Cerebellar cortex (tissue), 1 donor: Measurements from ENCODE around the gene TMEM130.
"Not testable (repeated sequence)": the region's sequence is repeated elsewhere in the genome, so short reads cannot be mapped to it uniquely, and the experiment has no call there.

Source experiments
- DNase-seq: peaks from one replicate; pipeline ENCODE4 v3.0.0-alpha.2; 2015; ENCODE audit warnings: low spot score

TMEM130 gene

GRCh38 chr7:98877692-98878364 lies 8.0 kb upstream of the TMEM130 start:
- no peak for DNase-seq

GRCh38 chr7:98877146-98877545 lies 7.3 kb upstream of the TMEM130 start:
- no peak for DNase-seq

GRCh38 chr7:98875501-98875900 lies 5.7 kb upstream of the TMEM130 start:
- DNase-seq = no peak

- no peak for DNase-seq
Measured at GRCh38 chr7:98874942-98875341, 5.1 kb upstream of the TMEM130 start.

GRCh38 chr7:98873610-98874009 lies 3.8 kb upstream of the TMEM130 start:
- DNase-seq = not testable (repeated sequence)

GRCh38 chr7:98872328-98872924 lies 2.6 kb upstream of the TMEM130 start:
- DNase-seq = no peak

- DNase-seq = no peak
Measured at GRCh38 chr7:98870807-98871491, 1.1 kb upstream of the TMEM130 start.

GRCh38 chr7:98870121-98870651 lies 372 bp upstream of the TMEM130 start:
- DNase-seq = peak; percentile 58

- DNase-seq = no peak
Measured at GRCh38 chr7:98869027-98869596, 702 bp downstream of the TMEM130 start.

- no peak for DNase-seq
Measured at GRCh38 chr7:98868450-98868849, 1.4 kb downstream of the TMEM130 start.

GRCh38 chr7:98866765-98867164 lies 3.0 kb downstream of the TMEM130 start:
- no peak for DNase-seq

- no peak for DNase-seq
Measured at GRCh38 chr7:98866351-98866750, 3.5 kb downstream of the TMEM130 start.

GRCh38 chr7:98864731-98865453 lies 4.9 kb downstream of the TMEM130 start:
- no peak for DNase-seq

- DNase-seq = no peak
Measured at GRCh38 chr7:98863601-98864000, 6.2 kb downstream of the TMEM130 start.

- no peak for DNase-seq
Measured at GRCh38 chr7:98862716-98863420, 6.9 kb downstream of the TMEM130 start.

GRCh38 chr7:98862203-98862602 lies 7.6 kb downstream of the TMEM130 start:
- DNase-seq = no peak

GRCh38 chr7:98860071-98860470 lies 9.7 kb downstream of the TMEM130 start:
- DNase-seq = no peak

- no peak for DNase-seq
Measured at GRCh38 chr7:98855610-98856422, 14.0 kb downstream of the TMEM130 start.

GRCh38 chr7:98852826-98853225 lies 17.0 kb downstream of the TMEM130 start:
- DNase-seq = no peak

GRCh38 chr7:98848918-98849317 lies 20.9 kb downstream of the TMEM130 start:
- DNase-seq = no peak

- DNase-seq = not testable (repeated sequence)
Measured at GRCh38 chr7:98842552-98842951, 27.3 kb downstream of the TMEM130 start.
